ENCODE results near the gene CTR9. TPM values are rescaled to one million over a fixed set of nuclear protein-coding genes. Genes with fewer than 3 reads are reported as not detected.

Gene CTR9
- total RNA-seq, result 26.8 and 42.6 TPM in 2 replicates

GRCh38 chr11:10750838-10751580 is at the start of gene CTR9:
Gene CTR9, plus strand, starts transcription at chr11:10751246. Its CDS starts 167 bp downstream, at chr11:10751413.

GRCh38 chr11:10808553-10809372 is 57.7 kb downstream of the CTR9 start, which contains the start of gene EIF4G2:
Gene EIF4G2, minus strand, starts transcription at chr11:10808926.

Other genes starting within 250 kb of the CTR9 start
- gene RNF141, start 210.1 kb upstream of the CTR9 start, total RNA-seq, result 49.8 and 63.7 TPM in 2 replicates
- 1.5 and 4.8 TPM in 2 replicates for gene LYVE1, start 182.6 kb upstream of the CTR9 start, total RNA-seq
- 14.8 and 61.4 TPM in 2 replicates for gene IRAG1, start 57.5 kb upstream of the CTR9 start, total RNA-seq
- gene EIF4G2, start 57.7 kb downstream of the CTR9 start, total RNA-seq, result 459 and 696 TPM in 2 replicates
- 12.4 and 13.8 TPM in 2 replicates for gene ZBED5, start 106.8 kb downstream of the CTR9 start, total RNA-seq

Measured in regular cardiac myocyte (primary cell).